OCI-LY7 (cell line): Measurements from ENCODE around the gene LGALS16. TPM values are rescaled to one million over a fixed set of nuclear protein-coding genes. Genes with fewer than 3 reads are reported as not detected.

Experiments used
- BruUV-seq: library from RNA; stranded (reverse); fragments of 400-500 nt; replicated peaks from 2 replicates; lab custom pipeline; 2021; lab: Mats Ljungman, UMichigan
- CTCF ChIA-PET: fragments of 300-600 bp; sonication (Branson Sonifier 250); formaldehyde crosslinking; loops from one replicate; lab custom pipeline; 2022; ENCODE audit warnings: antibody characterized with exemption; ENCODE audit not compliant: unreplicated experiment; lab: Charles Lee
- POLR2A ChIA-PET: fragments of 300-600 bp; sonication (Branson Sonifier 250); formaldehyde crosslinking; loops from one replicate; lab custom pipeline; 2022; ENCODE audit warnings: antibody characterized with exemption; lab: Charles Lee
- DNase-seq: peaks from one replicate; pipeline ENCODE4 v3.0.0-alpha.2; 2015; ENCODE audit warnings: low spot score
- H2AFZ ChIP-seq: fragments of 200-600 bp; sonication (generic), shearing (Covaris generic); 2 replicates; pipeline ENCODE4 v1.6.1; 2014; ENCODE audit warnings: mild to moderate bottlenecking, antibody characterized with exemption, low read length, moderate library complexity
- H3K27ac ChIP-seq: fragments of 200-600 bp; sonication (generic); 2 replicates; pipeline ENCODE4 v1.5.1; 2014; ENCODE audit warnings: mixed run types, low read depth, mild to moderate bottlenecking, moderate library complexity, low read length, inconsistent platforms; ENCODE audit not compliant: poor library complexity, severe bottlenecking
- H3K36me3 ChIP-seq: fragments of 200-600 bp; sonication (generic); 2 replicates; pipeline ENCODE4 v1.6.1; 2014; ENCODE audit warnings: mild to moderate bottlenecking, antibody characterized with exemption, low read length, moderate library complexity, mixed read lengths; ENCODE audit not compliant: insufficient read depth
- H3K4me1 ChIP-seq: fragments of 200-600 bp; sonication (generic); 2 replicates; pipeline ENCODE4 v1.5.1; 2014; ENCODE audit warnings: mild to moderate bottlenecking, low read length; ENCODE audit not compliant: insufficient read depth, poor library complexity, severe bottlenecking
- H3K4me2 ChIP-seq: fragments of 200-600 bp; sonication (generic); 2 replicates; pipeline ENCODE4 v1.6.1; 2014; ENCODE audit warnings: mild to moderate bottlenecking, low read length
- H3K4me3 ChIP-seq: fragments of 200-600 bp; sonication (generic); 2 replicates; pipeline ENCODE4 v1.5.1; 2014; ENCODE audit warnings: mild to moderate bottlenecking, low read depth, low read length; ENCODE audit not compliant: poor library complexity, severe bottlenecking
- H3K79me2 ChIP-seq: fragments of 200-600 bp; sonication (generic); 2 replicates; pipeline ENCODE4 v1.6.1; 2016; ENCODE audit warnings: low read depth, mild to moderate bottlenecking, low read length, moderate library complexity, mixed read lengths; ENCODE audit not compliant: insufficient read depth
- H3K9me2 ChIP-seq: fragments of 200-600 bp; sonication (generic); 2 replicates; pipeline ENCODE4 v1.6.1; 2016; ENCODE audit warnings: mild to moderate bottlenecking, low read length, mixed read lengths; ENCODE audit not compliant: insufficient read depth
- H3K9me3 ChIP-seq: fragments of 200-600 bp; sonication (generic); 2 replicates; pipeline ENCODE4 v1.6.1; 2014; ENCODE audit warnings: mild to moderate bottlenecking, mixed run types, low read length, mixed read lengths
- H4K20me1 ChIP-seq: fragments of 200-600 bp; sonication (generic); 2 replicates; pipeline ENCODE4 v1.6.1; 2014; ENCODE audit warnings: mild to moderate bottlenecking, antibody characterized with exemption, low read length, moderate library complexity, mixed read lengths; ENCODE audit not compliant: insufficient read depth
- CTCF ChIP-seq: fragments of 200-600 bp; sonication (generic); conservative IDR thresholded peaks from 2 replicates; pipeline ENCODE4 v1.5.1; 2014; ENCODE audit warnings: mild to moderate bottlenecking, antibody characterized with exemption, low read length, moderate library complexity, mixed read lengths
- EZH2phosphoT487 ChIP-seq: fragments of 200-600 bp; sonication (generic); IDR thresholded peaks from 2 replicates; pipeline ENCODE4 v1.6.1; 2018; ENCODE audit warnings: low read depth, borderline replicate concordance, mild to moderate bottlenecking, mixed run types, antibody characterized with exemption, low read length, moderate library complexity, mixed read lengths
- intact Hi-C: fragments of 100-400 bp; cut with micrococcal nuclease; formaldehyde crosslinking; loops from one replicate; pipeline ENCODE4 v1.10.0; 2022; ENCODE audit not compliant: unreplicated experiment
- total RNA-seq, 2 experiments: library from RNA; depleted of rRNA in 1 of 2; stranded (reverse); fragments of >200 nt in 1 of 2; shearing (Covaris generic) in 1 of 2; gene quantifications; 2 replicates each; pipeline ENCODE4 v1.2.3, GENCODE V29; 2014 to 2022

LGALS16 gene
- total RNA-seq, 2 experiments from 2014 or later = not detected

- H3K9me3 ChIP-seq = no peaks in the 10 kb centered on the region
- H3K9me2 ChIP-seq = no peaks in the 10 kb centered on the region
- no peaks in the 10 kb centered on the region for H3K4me1 ChIP-seq
- no peak overlapping the region for H3K4me3 ChIP-seq
- H3K79me2 ChIP-seq = no peaks in the 10 kb centered on the region
- TF ChIP-seq EZH2phosphoT487 = no peak
- TF ChIP-seq CTCF = no peak
- no peaks in the 10 kb centered on the region for H3K36me3 ChIP-seq
- POLR2A ChIA-PET = no interaction called here
- no peak for DNase-seq
- CTCF ChIA-PET = no interaction called here
- no peak overlapping the region for H3K4me2 ChIP-seq
- intact Hi-C loops = no loop called here
- H3K27ac ChIP-seq = no peak overlapping the region
- no peaks in the 10 kb centered on the region for H4K20me1 ChIP-seq
- no peak overlapping the region for H2AFZ ChIP-seq
- no TSS peak for BruUV-seq
These were observed 23.5 kb downstream of the LGALS16 start for GRCh38 chr19:39679056-39679790.

- TF ChIP-seq CTCF (no peak), EZH2phosphoT487 (no peak)
- ChIA-PET CTCF (no interaction called here), POLR2A (no interaction called here)
- Histone ChIP-seq H3K4me2 (no peak overlapping the region), H4K20me1 (no peaks in the 10 kb centered on the region), H3K9me3 (no peaks in the 10 kb centered on the region), H3K4me1 (no peaks in the 10 kb centered on the region), H3K79me2 (no peaks in the 10 kb centered on the region), H2AFZ (no peak overlapping the region), H3K4me3 (no peak overlapping the region), H3K36me3 (no peaks in the 10 kb centered on the region), H3K9me2 (no peaks in the 10 kb centered on the region), H3K27ac (no peak overlapping the region)
- BruUV-seq = no TSS peak
- no peak for DNase-seq
- intact Hi-C loops = no loop called here
These were observed 24.1 kb downstream of the LGALS16 start for GRCh38 chr19:39679791-39680168.

GRCh38 chr19:39680593-39680992 is 24.9 kb downstream of the LGALS16 start:
- no peak overlapping the region for H3K4me2 ChIP-seq

More at GRCh38 chr19:39680593-39680992, 24.9 kb downstream of the LGALS16 start:
- Histone ChIP-seq H3K4me1 (no peaks in the 10 kb centered on the region), H3K9me3 (no peaks in the 10 kb centered on the region), H3K9me2 (no peaks in the 10 kb centered on the region), H4K20me1 (no peaks in the 10 kb centered on the region), H2AFZ (no peak overlapping the region), H3K36me3 (no peaks in the 10 kb centered on the region), H3K27ac (no peak overlapping the region), H3K79me2 (no peaks in the 10 kb centered on the region), H3K4me3 (no peak overlapping the region)
- intact Hi-C loops = no loop called here
- TF ChIP-seq CTCF (no peak), EZH2phosphoT487 (no peak)
- DNase-seq = no peak
- CTCF ChIA-PET = no interaction called here
- BruUV-seq = no TSS peak
- POLR2A ChIA-PET = no interaction called here
